ENCODE results near the gene ACIN1. TPM values are rescaled to one million over a fixed set of nuclear protein-coding genes. Genes with fewer than 3 reads are reported as not detected.

The ACIN1 gene
- total RNA-seq, 2 donors from 2014 or later = 314 to 367 TPM

- peaks cover 28% of the 10 kb centered on the region for H3K36me3 ChIP-seq (ENCODE audit: control insufficient read depth, insufficient read depth, low read length)
- no peak overlapping the region for H3K4me3 Mint-ChIP-seq
- no peaks in the 10 kb centered on the region for H3K9me3 ChIP-seq (ENCODE audit: control insufficient read depth, low read length)
- H3K27ac ChIP-seq (ENCODE audit: low read depth, low read length) = peak overlapping the region; percentile 0
- no peak overlapping the region for H3K27ac Mint-ChIP-seq
- no peak for TF ChIP-seq CTCF (conservative IDR thresholded peaks at IDR 0.05)
- no peaks in the 10 kb centered on the region for H3K27me3 Mint-ChIP-seq (ENCODE audit: insufficient read depth)
- H3K36me3 Mint-ChIP-seq (ENCODE audit: low read depth) = peaks cover 30% of the 10 kb centered on the region
- no peaks in the 10 kb centered on the region for H3K9me3 Mint-ChIP-seq
- no peak overlapping the region for H3K9ac ChIP-seq (ENCODE audit: extremely low read depth, low read length, poor library complexity, severe bottlenecking)
- no peaks in the 10 kb centered on the region for H3K27me3 ChIP-seq (ENCODE audit: control insufficient read depth, insufficient read depth, low read length, poor library complexity, severe bottlenecking)
- 95 to 96% methylated on average over 2 of the region's 2 CpGs for WGBS, 2 experiments (ENCODE audit: insufficient coverage in 1 of 2, insufficient read length in 1 of 2)
- H3K4me3 ChIP-seq (ENCODE audit: low read length) = no peak overlapping the region
- no peak for DNase-seq
- H3K4me1 Mint-ChIP-seq = peaks cover 60% of the 10 kb centered on the region
- H3K4me1 ChIP-seq (ENCODE audit: control insufficient read depth, insufficient read depth, low read length) = peaks cover 15% of the 10 kb centered on the region
These were observed 71.2 kb downstream of the ACIN1 start for GRCh38 chr14:23023795-23024152.

GRCh38 chr14:23023022-23023794 is 71.7 kb downstream of the ACIN1 start:
- Histone ChIP-seq H3K27me3 (ENCODE audit: control insufficient read depth, insufficient read depth, low read length, poor library complexity, severe bottlenecking) (no peaks in the 10 kb centered on the region), H3K27ac (ENCODE audit: low read depth, low read length) (no peak overlapping the region), H3K36me3 (ENCODE audit: control insufficient read depth, insufficient read depth, low read length) (peaks cover 22% of the 10 kb centered on the region), H3K9me3 (ENCODE audit: control insufficient read depth, low read length) (no peaks in the 10 kb centered on the region), H3K4me3 (ENCODE audit: low read length) (peak overlapping the region; percentile 24), H3K9ac (ENCODE audit: extremely low read depth, low read length, poor library complexity, severe bottlenecking) (no peak overlapping the region), H3K4me1 (ENCODE audit: control insufficient read depth, insufficient read depth, low read length) (peaks cover 15% of the 10 kb centered on the region)
- H3K36me3 Mint-ChIP-seq (ENCODE audit: low read depth) = peaks cover 27% of the 10 kb centered on the region
- WGBS, 2 experiments (ENCODE audit: insufficient coverage in 1 of 2, insufficient read length in 1 of 2) = 67 to 93% methylated on average over 6 to 8 of the region's 8 CpGs
- peak; percentile 56 for DNase-seq
- peak overlapping the region; percentile 75 for H3K27ac Mint-ChIP-seq
- no peaks in the 10 kb centered on the region for H3K27me3 Mint-ChIP-seq (ENCODE audit: insufficient read depth)
- no peaks in the 10 kb centered on the region for H3K9me3 Mint-ChIP-seq
- no peak overlapping the region for H3K4me3 Mint-ChIP-seq
- H3K4me1 Mint-ChIP-seq = peaks cover 57% of the 10 kb centered on the region
- no peak for TF ChIP-seq CTCF (conservative IDR thresholded peaks at IDR 0.05)

GRCh38 chr14:23021889-23022442 is 73.0 kb downstream of the ACIN1 start:
- Histone ChIP-seq H3K9me3 (ENCODE audit: control insufficient read depth, low read length) (no peaks in the 10 kb centered on the region), H3K27ac (ENCODE audit: low read depth, low read length) (no peak overlapping the region), H3K36me3 (ENCODE audit: control insufficient read depth, insufficient read depth, low read length) (peaks cover 19% of the 10 kb centered on the region), H3K27me3 (ENCODE audit: control insufficient read depth, insufficient read depth, low read length, poor library complexity, severe bottlenecking) (no peaks in the 10 kb centered on the region), H3K4me3 (ENCODE audit: low read length) (no peak overlapping the region), H3K4me1 (ENCODE audit: control insufficient read depth, insufficient read depth, low read length) (peaks cover 15% of the 10 kb centered on the region), H3K9ac (ENCODE audit: extremely low read depth, low read length, poor library complexity, severe bottlenecking) (no peak overlapping the region)
- peaks cover 19% of the 10 kb centered on the region for H3K36me3 Mint-ChIP-seq (ENCODE audit: low read depth)
- no peak overlapping the region for H3K27ac Mint-ChIP-seq
- no peaks in the 10 kb centered on the region for H3K9me3 Mint-ChIP-seq
- 91 to 97% methylated on average over 6 to 7 of the region's 7 CpGs for WGBS, 2 experiments (ENCODE audit: insufficient coverage in 1 of 2, insufficient read length in 1 of 2)
- peaks cover 54% of the 10 kb centered on the region for H3K4me1 Mint-ChIP-seq
- no peak for TF ChIP-seq CTCF (conservative IDR thresholded peaks at IDR 0.05)
- no peak for DNase-seq
- no peaks in the 10 kb centered on the region for H3K27me3 Mint-ChIP-seq (ENCODE audit: insufficient read depth)
- no peak overlapping the region for H3K4me3 Mint-ChIP-seq

Measured in endodermal cell (in vitro differentiated cells).